ENCODE measurements around the gene COPS6. TPM values are rescaled to one million over a fixed set of nuclear protein-coding genes. Genes with fewer than 3 reads are reported as not detected.

COPS6 gene
- total RNA-seq, 4 donors from 2014 or later = 31.8 to 110 (median 53.1) TPM

GRCh38 chr7:100049441-100050291, 39.1 kb upstream of the COPS6 start, which contains the start of gene ZSCAN21:
Gene ZSCAN21 (plus strand): TSS chr7:100049774. CDS start chr7:100057007, 7,233 bp downstream.
- TF ChIP-seq POLR2A (IDR thresholded peaks at IDR 0.05) = peak in 1 of 2 donors; percentile 78
- TF ChIP-seq, protein P1, sequence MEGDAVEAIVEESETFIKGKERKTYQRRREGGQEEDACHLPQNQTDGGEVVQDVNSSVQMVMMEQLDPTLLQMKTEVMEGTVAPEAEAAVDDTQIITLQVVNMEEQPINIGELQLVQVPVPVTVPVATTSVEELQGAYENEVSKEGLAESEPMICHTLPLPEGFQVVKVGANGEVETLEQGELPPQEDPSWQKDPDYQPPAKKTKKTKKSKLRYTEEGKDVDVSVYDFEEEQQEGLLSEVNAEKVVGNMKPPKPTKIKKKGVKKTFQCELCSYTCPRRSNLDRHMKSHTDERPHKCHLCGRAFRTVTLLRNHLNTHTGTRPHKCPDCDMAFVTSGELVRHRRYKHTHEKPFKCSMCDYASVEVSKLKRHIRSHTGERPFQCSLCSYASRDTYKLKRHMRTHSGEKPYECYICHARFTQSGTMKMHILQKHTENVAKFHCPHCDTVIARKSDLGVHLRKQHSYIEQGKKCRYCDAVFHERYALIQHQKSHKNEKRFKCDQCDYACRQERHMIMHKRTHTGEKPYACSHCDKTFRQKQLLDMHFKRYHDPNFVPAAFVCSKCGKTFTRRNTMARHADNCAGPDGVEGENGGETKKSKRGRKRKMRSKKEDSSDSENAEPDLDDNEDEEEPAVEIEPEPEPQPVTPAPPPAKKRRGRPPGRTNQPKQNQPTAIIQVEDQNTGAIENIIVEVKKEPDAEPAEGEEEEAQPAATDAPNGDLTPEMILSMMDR (IDR thresholded peaks at IDR 0.05) = peak; percentile 20 to 32 (median 26)
- intact Hi-C loops (cut with DNase I; ENCODE audit: low total_unique reads) = no loop called here
- Histone ChIP-seq H3K4me3 (peak within 1 kb of the TSS; percentile 72 to 79), H3K4me1 (no peaks in the 10 kb centered on the region), H3K9me3 (no peaks in the 10 kb centered on the region), H3K27ac (peak within 1 kb of the TSS; percentile 97), H3K36me3 (no peaks in the 10 kb centered on the region), H3K27me3 (no peaks in the 10 kb centered on the region)
- DNase-seq = peak; percentile 85 to 91

GRCh38 chr7:100051611-100052010, 37.2 kb upstream of the COPS6 start:
- H3K27ac ChIP-seq = no peak overlapping the region
- intact Hi-C loops (cut with DNase I; ENCODE audit: low total_unique reads) = no loop called here
- no peaks in the 10 kb centered on the region for H3K4me1 ChIP-seq
- H3K9me3 ChIP-seq = no peaks in the 10 kb centered on the region
- H3K4me3 ChIP-seq = no peak overlapping the region
- H3K36me3 ChIP-seq = no peaks in the 10 kb centered on the region
- H3K27me3 ChIP-seq = no peaks in the 10 kb centered on the region
- DNase-seq = no peak
- TF ChIP-seq, protein P1 (IDR thresholded peaks at IDR 0.05) = no peak

DNA sequence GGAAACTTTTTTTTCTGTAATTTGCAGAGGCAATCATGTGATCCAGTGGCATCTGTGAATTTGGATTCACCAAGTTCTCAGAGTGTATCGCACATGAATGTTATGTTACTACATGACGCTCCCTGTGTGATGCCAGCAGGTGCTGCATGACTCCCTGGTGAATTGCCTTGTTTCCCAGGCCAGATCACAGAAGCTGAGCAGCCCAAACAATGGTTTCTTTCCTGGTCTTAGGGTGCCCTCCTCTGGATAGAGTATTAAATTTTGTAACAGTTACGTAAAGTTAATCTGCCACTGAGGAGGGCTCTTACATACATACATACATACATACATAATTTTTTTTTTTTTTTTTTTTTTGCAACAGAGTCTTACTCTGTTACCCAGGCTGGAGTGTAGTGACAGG, 35.6 kb upstream of the COPS6 start:
- DNase-seq = no peak
- Histone ChIP-seq H3K9me3 (no peaks in the 10 kb centered on the region), H3K36me3 (no peaks in the 10 kb centered on the region), H3K27me3 (no peaks in the 10 kb centered on the region), H3K27ac (no peak overlapping the region), H3K4me1 (no peaks in the 10 kb centered on the region), H3K4me3 (no peak overlapping the region)
- TF ChIP-seq POLR2A (IDR thresholded peaks at IDR 0.05) = no peak
- TF ChIP-seq, protein P1 (IDR thresholded peaks at IDR 0.05) = peak in 3 of 4 experiments; percentile 19 to 48 (median 30)
- intact Hi-C loops (cut with DNase I; ENCODE audit: low total_unique reads) = no loop called here

DNA sequence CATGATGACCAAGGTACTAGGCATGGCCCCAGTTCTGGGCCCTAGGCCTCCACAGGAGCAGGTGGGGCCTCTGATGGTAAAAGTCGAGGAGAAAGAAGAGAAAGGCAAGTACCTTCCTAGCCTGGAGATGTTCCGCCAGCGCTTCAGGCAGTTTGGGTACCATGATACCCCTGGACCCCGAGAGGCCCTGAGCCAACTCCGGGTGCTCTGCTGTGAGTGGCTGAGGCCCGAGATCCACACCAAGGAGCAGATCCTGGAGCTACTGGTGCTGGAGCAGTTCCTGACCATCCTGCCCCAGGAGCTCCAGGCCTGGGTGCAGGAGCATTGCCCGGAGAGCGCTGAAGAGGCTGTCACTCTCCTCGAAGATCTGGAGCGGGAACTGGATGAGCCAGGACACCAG, 31.8 kb upstream of the COPS6 start:
- H3K27ac ChIP-seq = no peak overlapping the region
- no peak for DNase-seq
- H3K9me3 ChIP-seq = no peaks in the 10 kb centered on the region
- TF ChIP-seq POLR2A (IDR thresholded peaks at IDR 0.05) = no peak
- TF ChIP-seq, protein P1 (IDR thresholded peaks at IDR 0.05) = no peak
- no peaks in the 10 kb centered on the region for H3K4me1 ChIP-seq
- intact Hi-C loops (cut with DNase I; ENCODE audit: low total_unique reads) = no loop called here
- no peaks in the 10 kb centered on the region for H3K36me3 ChIP-seq
- no peak overlapping the region for H3K4me3 ChIP-seq
- no peaks in the 10 kb centered on the region for H3K27me3 ChIP-seq

GRCh38 chr7:100059251-100059739, 29.5 kb upstream of the COPS6 start:
- Histone ChIP-seq H3K9me3 (no peaks in the 10 kb centered on the region), H3K27me3 (no peaks in the 10 kb centered on the region), H3K4me1 (no peaks in the 10 kb centered on the region), H3K4me3 (no peak overlapping the region), H3K36me3 (no peaks in the 10 kb centered on the region), H3K27ac (no peak overlapping the region)
- no peak for TF ChIP-seq POLR2A (IDR thresholded peaks at IDR 0.05)
- TF ChIP-seq, protein P1 (IDR thresholded peaks at IDR 0.05) = no peak
- DNase-seq = no peak
- intact Hi-C loops (cut with DNase I; ENCODE audit: low total_unique reads) = no loop called here
